Nephron (organoid): ENCODE results near the gene TBL1XR1.
A peak's percentile ranks its signal among the peaks of the same experiment; 100 is the strongest.

ENCODE experiments used
- H3K27ac Mint-ChIP-seq, 3 experiments: 2 replicates each; pipeline ENCODE4 v1.8.0; 2020; ENCODE audit warnings: mixed read lengths in 3 of 3, mild to moderate bottlenecking in 2 of 3, moderate library complexity in 1 of 3
- H3K27me3 Mint-ChIP-seq: 2 replicates; pipeline ENCODE4 v1.8.0; 2021; ENCODE audit warnings: low read depth, mild to moderate bottlenecking, moderate library complexity, mixed read lengths
- H3K36me3 Mint-ChIP-seq: 2 replicates; pipeline ENCODE4 v1.8.0; 2020; ENCODE audit warnings: low read depth, mixed read lengths
- H3K4me1 Mint-ChIP-seq: 2 replicates; pipeline ENCODE4 v1.8.0; 2020; ENCODE audit warnings: mixed read lengths
- H3K4me3 Mint-ChIP-seq, 3 experiments: 2 replicates each; pipeline ENCODE4 v1.8.0; 2020; ENCODE audit warnings: mild to moderate bottlenecking in 3 of 3, mixed read lengths in 3 of 3, moderate library complexity in 2 of 3
- H3K9me3 Mint-ChIP-seq: 2 replicates; pipeline ENCODE4 v1.8.0; 2020; ENCODE audit warnings: mixed read lengths
- CTCF ChIP-seq, 3 experiments: fragments of 200-600 bp; sonication (generic); IDR thresholded peaks; one replicate each; pipeline ENCODE4 v1.5.0; 2021; ENCODE audit warnings: antibody characterized with exemption in 3 of 3; ENCODE audit not compliant: unreplicated experiment in 3 of 3

TBL1XR1 gene

GRCh38 chr3:177133860-177134815, 63.1 kb downstream of the TBL1XR1 start:
- Mint-ChIP-seq H3K27me3 (no peaks in the 10 kb centered on the region), H3K4me1 (peaks cover 22% of the 10 kb centered on the region), H3K27ac (peak overlapping the region; percentile 48 to 83 (median 65)), H3K4me3 (no peak overlapping the region), H3K9me3 (peaks cover 5% of the 10 kb centered on the region), H3K36me3 (peaks cover 69% of the 10 kb centered on the region)
- no peak for TF ChIP-seq CTCF (IDR thresholded peaks at IDR 0.05; ENCODE audit: unreplicated experiment in 3 of 3)

- H3K4me1 Mint-ChIP-seq, result peaks cover 31% of the 10 kb centered on the region
- no peak overlapping the region for H3K4me3 Mint-ChIP-seq
- H3K36me3 Mint-ChIP-seq, result peaks cover 67% of the 10 kb centered on the region
- peaks cover 5% of the 10 kb centered on the region for H3K9me3 Mint-ChIP-seq
- no peak for TF ChIP-seq CTCF (IDR thresholded peaks at IDR 0.05; ENCODE audit: unreplicated experiment in 3 of 3)
- H3K27me3 Mint-ChIP-seq, result no peaks in the 10 kb centered on the region
- peak overlapping the region; percentile 16 to 56 (median 20) for H3K27ac Mint-ChIP-seq
These were observed 65.2 kb downstream of the TBL1XR1 start for GRCh38 chr3:177131927-177132636.

- Mint-ChIP-seq H3K27ac (no peak overlapping the region), H3K27me3 (no peaks in the 10 kb centered on the region), H3K4me1 (peaks cover 44% of the 10 kb centered on the region), H3K36me3 (peaks cover 47% of the 10 kb centered on the region), H3K4me3 (no peak overlapping the region), H3K9me3 (no peaks in the 10 kb centered on the region)
- TF ChIP-seq CTCF (IDR thresholded peaks at IDR 0.05; ENCODE audit: unreplicated experiment in 3 of 3), result no peak
These were observed 70.3 kb downstream of the TBL1XR1 start for GRCh38 chr3:177127008-177127407.

- Mint-ChIP-seq H3K27ac (no peak overlapping the region), H3K27me3 (no peaks in the 10 kb centered on the region), H3K9me3 (no peaks in the 10 kb centered on the region), H3K4me3 (no peak overlapping the region), H3K4me1 (peaks cover 47% of the 10 kb centered on the region), H3K36me3 (peaks cover 43% of the 10 kb centered on the region)
- TF ChIP-seq CTCF (IDR thresholded peaks at IDR 0.05; ENCODE audit: unreplicated experiment in 3 of 3), result no peak
These were observed 71.1 kb downstream of the TBL1XR1 start for GRCh38 chr3:177126015-177126773.

GRCh38 chr3:177124882-177125281, 72.4 kb downstream of the TBL1XR1 start:
- no peak overlapping the region for H3K4me3 Mint-ChIP-seq
- H3K27me3 Mint-ChIP-seq, result no peaks in the 10 kb centered on the region
- H3K36me3 Mint-ChIP-seq, result peaks cover 45% of the 10 kb centered on the region
- H3K9me3 Mint-ChIP-seq, result no peaks in the 10 kb centered on the region
- H3K27ac Mint-ChIP-seq, result no peak overlapping the region
- H3K4me1 Mint-ChIP-seq, result peaks cover 60% of the 10 kb centered on the region
- TF ChIP-seq CTCF (IDR thresholded peaks at IDR 0.05; ENCODE audit: unreplicated experiment in 3 of 3), result no peak
